Endothelial cell of umbilical vein (primary cell): ENCODE data around the gene CCDC9B. TPM values are rescaled to one million over a fixed set of nuclear protein-coding genes. Genes with fewer than 3 reads are reported as not detected.
A peak's percentile ranks its signal among the peaks of the same experiment; 100 is the strongest.

Source experiments
- BruUV-seq: library from RNA; stranded (reverse); fragments of 400-500 nt; replicated peaks from 2 replicates; lab custom pipeline; 2021; lab: Mats Ljungman, UMichigan
- CTCF ChIA-PET: fragments of 300-600, 350-600 bp; sonication (Branson Sonifier 250); formaldehyde crosslinking; loops from one replicate; lab custom pipeline; 2021; ENCODE audit warnings: antibody characterized with exemption, inconsistent platforms; lab: Charles Lee
- POLR2A ChIA-PET: fragments of 300-600, 350-600 bp; sonication (Branson Sonifier 250); formaldehyde crosslinking; loops from one replicate; lab custom pipeline; 2021; ENCODE audit warnings: antibody characterized with exemption, inconsistent platforms; lab: Charles Lee
- DNase-seq: peaks from one replicate; pipeline ENCODE4 v3.0.0-alpha.2; 2011; ENCODE audit warnings: low read depth, low spot score
- FAIRE-seq: peaks from 2 replicates; lab custom pipeline; 2011; peaks lifted over from hg19 to GRCh38; lab: Jason Lieb, UNC
- H2AFZ ChIP-seq: 2 replicates; pipeline ENCODE4 v1.6.0; 2012; ENCODE audit warnings: low read depth, low read length, control low read depth, inconsistent platforms
- H3K27ac ChIP-seq: 2 replicates; pipeline ENCODE4 v1.5.1; 2011; ENCODE audit warnings: low read depth, mild to moderate bottlenecking, control low read depth, low read length, moderate library complexity; ENCODE audit not compliant: insufficient read depth
- H3K27me3 ChIP-seq, 2 experiments: 2 replicates each; pipeline versions ENCODE4 v1.6.0 to v1.6.1; 2011; ENCODE audit warnings: low read length in 2 of 2, mixed read lengths in 1 of 2; ENCODE audit not compliant: control insufficient read depth in 2 of 2, insufficient read depth in 2 of 2
- H3K36me3 ChIP-seq, 2 experiments: 2 replicates in 1 of 2; 3 replicates in 1 of 2; pipeline ENCODE4 v1.5.1; 2011; ENCODE audit warnings: low read length in 2 of 2, mild to moderate bottlenecking in 1 of 2, moderate library complexity in 1 of 2; ENCODE audit not compliant: control insufficient read depth in 2 of 2, insufficient read depth in 2 of 2; ENCODE audit errors: extremely low read depth in 1 of 2
- H3K4me1 ChIP-seq: 3 replicates; pipeline ENCODE4 v1.5.1; 2011; ENCODE audit warnings: mild to moderate bottlenecking, low read length; ENCODE audit not compliant: control insufficient read depth, insufficient read depth; ENCODE audit errors: extremely low read depth
- H3K4me2 ChIP-seq: 2 replicates; pipeline ENCODE4 v1.6.1; 2011; ENCODE audit warnings: low read length, control low read depth, mixed read lengths; ENCODE audit not compliant: insufficient read depth
- H3K4me3 ChIP-seq, 3 experiments: fragments of 200-600 bp in 1 of 3; sonication (generic), shearing (Covaris generic) in 1 of 3; replicated peaks in 1 of 3; 2 replicates each; pipeline ENCODE4 v1.5.1; 2011 to 2016; ENCODE audit warnings: control low read depth in 3 of 3, low read length in 3 of 3, mild to moderate bottlenecking in 2 of 3, inconsistent platforms in 1 of 3, low read depth in 1 of 3, moderate library complexity in 1 of 3; ENCODE audit not compliant: insufficient read depth in 1 of 3
- H3K79me2 ChIP-seq: 2 replicates; pipeline ENCODE4 v1.6.0; 2012; ENCODE audit warnings: low read length, inconsistent platforms; ENCODE audit not compliant: control insufficient read depth, insufficient read depth
- H3K9ac ChIP-seq: replicated peaks from 2 replicates; pipeline ENCODE3; 2011; ENCODE audit warnings: low read length, control low read depth; ENCODE audit not compliant: insufficient read depth; ENCODE audit errors: extremely low read depth
- H3K9me1 ChIP-seq: replicated peaks from 3 replicates; pipeline ENCODE4 v1.6.0; 2011; ENCODE audit warnings: mild to moderate bottlenecking, low read length; ENCODE audit not compliant: control insufficient read depth, insufficient read depth; ENCODE audit errors: extremely low read depth
- H3K9me3 ChIP-seq: replicated peaks from 2 replicates; pipeline ENCODE4 v1.5.1; 2012; ENCODE audit warnings: low read length, inconsistent platforms; ENCODE audit not compliant: control insufficient read depth, insufficient read depth
- H4K20me1 ChIP-seq: replicated peaks from 2 replicates; pipeline ENCODE3; 2011; ENCODE audit warnings: mild to moderate bottlenecking, low read length; ENCODE audit not compliant: control insufficient read depth, insufficient read depth; ENCODE audit errors: extremely low read depth
- EZH2 ChIP-seq: IDR thresholded peaks from 2 replicates; pipeline ENCODE4 v1.6.1; 2012; ENCODE audit warnings: borderline replicate concordance, low read depth, mild to moderate bottlenecking, moderate library complexity, low read length, inconsistent platforms; ENCODE audit not compliant: severe bottlenecking
- FOS ChIP-seq: IDR thresholded peaks from 2 replicates; pipeline ENCODE4 v1.6.1; 2011; ENCODE audit warnings: mild to moderate bottlenecking, low read length, moderate library complexity, borderline replicate concordance; ENCODE audit not compliant: insufficient read depth
- GATA2 ChIP-seq: IDR thresholded peaks from 2 replicates; pipeline ENCODE4 v1.7.0; 2011; ENCODE audit warnings: low read depth, mild to moderate bottlenecking, moderate library complexity, mixed read lengths, low read length; ENCODE audit not compliant: insufficient read length, insufficient read depth
- JUN ChIP-seq: IDR thresholded peaks from 2 replicates; pipeline ENCODE4 v1.6.1; 2011; ENCODE audit warnings: borderline replicate concordance, low read depth; ENCODE audit not compliant: insufficient read length, insufficient read depth
- MYC ChIP-seq: IDR thresholded peaks from one replicate; pipeline ENCODE4 v1.6.1; 2011; ENCODE audit warnings: mild to moderate bottlenecking, low read depth, low read length
- POLR2A ChIP-seq: IDR thresholded peaks from 2 replicates; pipeline ENCODE4 v1.6.1; 2012; ENCODE audit warnings: low read depth, mild to moderate bottlenecking, control low read depth, low read length
- POLR2AphosphoS5 ChIP-seq: IDR thresholded peaks from 2 replicates; pipeline ENCODE4 v1.6.1; 2012; ENCODE audit warnings: low read depth, mild to moderate bottlenecking, control low read depth, low read length, moderate library complexity; ENCODE audit not compliant: insufficient read depth
- dilution Hi-C: fragments of 300-500 bp; cut with MboI; formaldehyde crosslinking; loops from one replicate; pipeline ENCODE4 v1.15.0; 2019; ENCODE audit warnings: low sequenced_read_pairs; ENCODE audit not compliant: extremely low pct_ligation_motif_present
- intact Hi-C: fragments of 100-400 bp; cut with micrococcal nuclease; formaldehyde crosslinking; loops from one replicate; pipeline ENCODE4 v1.10.0; 2022
- polyA plus RNA-seq, 4 experiments: library from polyadenylated mRNA; depleted of rRNA in 3 of 4; stranded (reverse) in 3 of 4; unstranded in 1 of 4; fragments of >200 nt; gene quantifications; 2 replicates each; pipeline versions ENCODE4 v1.2.1 to v1.2.3, GENCODE V29; 2011 to 2012; ENCODE audit warnings: missing spikeins in 1 of 4
- total RNA-seq: library from RNA; stranded (reverse); gene quantifications from 2 replicates; pipeline ENCODE4 v1.2.3, GENCODE V29; 2021

CCDC9B gene
- total and polyA plus RNA-seq, 2 donors (not counting 3 experiments of a cell fraction or from before 2014, with no cell fraction given) = 7.6 to 46.0 TPM

DNA sequence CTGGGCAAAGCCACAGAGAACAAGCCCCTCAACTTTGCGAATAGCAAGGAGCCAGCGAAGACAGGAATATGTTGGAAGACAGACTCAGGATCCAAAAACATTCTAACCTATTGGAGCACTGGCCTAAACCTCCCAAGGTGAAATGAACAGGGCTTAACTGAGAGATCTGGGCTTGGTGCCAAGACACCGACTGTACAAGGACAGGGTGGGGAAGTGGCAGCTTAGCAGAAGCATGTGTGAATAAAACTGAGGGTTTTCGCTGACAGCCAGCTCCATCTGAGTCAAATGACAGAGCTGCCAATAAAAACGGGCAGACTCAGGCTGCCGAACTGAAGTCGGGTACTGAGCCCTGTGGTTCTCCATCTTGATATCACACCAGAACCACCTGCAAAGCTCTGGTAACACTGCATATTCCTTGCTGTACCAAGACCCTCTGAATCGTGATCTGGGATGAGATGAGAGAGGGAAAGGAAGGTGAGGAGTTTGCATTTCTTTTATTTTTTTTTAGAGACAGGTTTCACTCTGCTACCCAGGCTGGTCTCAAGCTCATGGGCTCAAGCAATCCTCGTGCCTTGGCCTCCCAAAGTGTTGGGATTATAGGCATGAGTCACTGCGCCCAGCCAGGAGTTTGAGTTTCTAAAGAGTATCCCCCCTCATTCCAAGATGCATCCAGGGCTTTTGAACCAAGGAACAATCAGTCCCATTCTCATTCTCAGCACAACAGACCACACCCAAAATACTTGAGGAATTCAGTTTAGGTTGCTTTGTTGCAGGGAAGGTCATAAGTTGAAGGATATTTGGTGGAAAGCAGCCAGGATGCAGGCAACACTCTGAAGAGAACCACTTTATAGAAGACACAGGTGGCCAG, 27.0 kb downstream of the CCDC9B start:
- H3K79me2 ChIP-seq = no peaks in the 10 kb centered on the region
- dilution Hi-C loops = no loop called here
- FAIRE-seq = peak; percentile 54
- no peaks in the 10 kb centered on the region for H3K27me3 ChIP-seq
- no peaks in the 10 kb centered on the region for H4K20me1 ChIP-seq
- intact Hi-C loops = no loop called here
- peaks cover 24% of the 10 kb centered on the region for H3K4me1 ChIP-seq
- no peaks in the 10 kb centered on the region for H3K9me1 ChIP-seq
- no peak for TF ChIP-seq FOS
- peak; percentile 29 for TF ChIP-seq GATA2
- H3K4me3 ChIP-seq = no peak overlapping the region
- peak overlapping the region; percentile 12 for H3K4me2 ChIP-seq
- BruUV-seq = no TSS peak
- H2AFZ ChIP-seq = no peak overlapping the region
- ChIA-PET CTCF (interaction anchor here (0.9 to 15.0 kb wide), 10 partner anchors 9 to 107 kb away, joined by 3 to 403 read pairs (median 4); partner anchors contain the start of genes CCDC9B and INAFM2), POLR2A (interaction anchor here (0.8 to 1.4 kb wide), 2 partner anchors 14 to 23 kb away, joined by 3 to 5 read pairs; no protein-coding TSS in a partner anchor)
- no peak overlapping the region for H3K27ac ChIP-seq
- H3K9ac ChIP-seq = no peak overlapping the region
- DNase-seq = peak; percentile 43
- H3K9me3 ChIP-seq = no peaks in the 10 kb centered on the region
- H3K36me3 ChIP-seq = no peaks in the 10 kb centered on the region

DNA sequence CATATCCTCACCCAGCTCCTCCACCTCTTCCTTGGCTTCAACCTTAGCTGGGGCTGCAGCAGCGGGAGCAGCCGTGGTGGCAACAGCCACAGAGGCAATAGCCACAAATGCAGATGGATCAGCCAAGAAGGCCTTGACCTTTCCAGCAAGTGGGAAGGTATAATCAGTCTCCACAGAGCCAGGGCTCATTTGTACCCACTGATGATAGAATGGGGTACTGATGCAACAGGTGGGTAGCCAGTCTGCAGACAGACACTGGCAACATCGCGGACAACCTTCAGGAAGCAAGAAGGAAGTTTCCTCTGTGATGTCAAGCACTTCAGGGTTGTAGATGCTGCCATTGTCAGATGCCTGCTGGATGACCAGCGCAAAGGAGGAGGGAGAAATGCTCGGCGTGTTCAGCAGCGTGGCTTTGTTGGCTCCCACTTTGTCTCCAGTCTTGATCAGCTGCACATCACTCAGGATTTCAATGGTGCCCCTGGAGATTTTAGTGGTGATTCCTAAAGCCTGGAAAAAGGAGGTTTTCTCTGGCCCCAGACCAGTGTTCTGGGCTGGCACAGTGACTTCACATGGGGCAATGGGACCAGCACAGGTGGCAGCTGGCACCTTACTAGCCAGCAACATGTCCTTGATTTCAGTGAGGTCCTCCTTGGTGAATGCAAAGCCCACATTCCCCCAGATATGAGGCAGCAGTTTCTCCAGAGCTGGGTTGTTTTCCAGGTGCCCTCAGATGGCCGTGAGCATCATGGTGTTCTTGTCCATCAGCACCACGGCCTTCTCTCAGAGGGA, 28.2 kb downstream of the CCDC9B start:
- H2AFZ ChIP-seq = no peak overlapping the region
- H3K36me3 ChIP-seq = no peaks in the 10 kb centered on the region
- peaks cover 24% of the 10 kb centered on the region for H3K4me1 ChIP-seq
- H3K9me1 ChIP-seq = no peaks in the 10 kb centered on the region
- ChIA-PET CTCF (interaction anchor here (0.7 to 15.0 kb wide), 11 partner anchors 10 to 95 kb away, joined by 3 to 403 read pairs (median 6); partner anchors contain the start of gene CCDC9B), POLR2A (interaction anchor here (0.7 kb wide), 2 partner anchors 27 to 102 kb away, joined by 3 read pairs; no protein-coding TSS in a partner anchor)
- no peaks in the 10 kb centered on the region for H3K79me2 ChIP-seq
- H3K27me3 ChIP-seq = no peaks in the 10 kb centered on the region
- no TSS peak for BruUV-seq
- no peaks in the 10 kb centered on the region for H4K20me1 ChIP-seq
- no peak overlapping the region for H3K4me2 ChIP-seq
- intact Hi-C loops = no loop called here
- dilution Hi-C loops = no loop called here
- DNase-seq (no peak), FAIRE-seq (no peak)
- no peak overlapping the region for H3K4me3 ChIP-seq
- H3K9ac ChIP-seq = no peak overlapping the region
- no peak overlapping the region for H3K27ac ChIP-seq
- H3K9me3 ChIP-seq = no peaks in the 10 kb centered on the region
- no peak for TF ChIP-seq JUN
- TF ChIP-seq POLR2AphosphoS5 = no peak
- TF ChIP-seq GATA2 = no peak
- TF ChIP-seq EZH2 = no peak
- no peak for TF ChIP-seq MYC
- no peak for TF ChIP-seq POLR2A
